A673 (cell line): ENCODE results near the gene PRG2. TPM values are rescaled to one million over a fixed set of nuclear protein-coding genes. Genes with fewer than 3 reads are reported as not detected.

Experiments
- BruUV-seq: library from RNA; stranded (reverse); fragments of 400-500 nt; replicated peaks from 2 replicates; lab custom pipeline; 2021; lab: Mats Ljungman, UMichigan
- CTCF ChIA-PET: fragments of 300-600 bp; sonication (Branson Sonifier 250); formaldehyde crosslinking; loops from one replicate; lab custom pipeline; 2022; ENCODE audit warnings: antibody characterized with exemption; lab: Charles Lee
- POLR2A ChIA-PET: fragments of 300-600 bp; sonication (Branson Sonifier 250); formaldehyde crosslinking; loops from one replicate; lab custom pipeline; 2022; ENCODE audit warnings: antibody characterized with exemption; ENCODE audit not compliant: low non-redundant PET; lab: Charles Lee
- DNase-seq: peaks from one replicate; pipeline ENCODE4 v3.0.0-alpha.2; 2015; ENCODE audit warnings: low spot score
- H3K27ac ChIP-seq: fragments of 200-600 bp; sonication (generic); 2 replicates; pipeline ENCODE4 v1.5.1; 2016; ENCODE audit warnings: mixed run types, low read depth, mild to moderate bottlenecking, mixed read lengths, antibody characterized with exemption, low read length; ENCODE audit not compliant: poor library complexity, severe bottlenecking
- H3K27me3 ChIP-seq: fragments of 200-600 bp; sonication (generic); replicated peaks from 2 replicates; pipeline ENCODE4 v1.6.1; 2017; ENCODE audit warnings: mixed run types, low read depth, mild to moderate bottlenecking, mixed read lengths, antibody characterized with exemption, low read length; ENCODE audit not compliant: insufficient read depth, poor library complexity
- H3K36me3 ChIP-seq: fragments of 200-600 bp; sonication (generic); 2 replicates; pipeline ENCODE4 v1.6.1; 2016; ENCODE audit warnings: mixed run types, mild to moderate bottlenecking, mixed read lengths, antibody characterized with exemption, low read length; ENCODE audit not compliant: insufficient read depth, poor library complexity, severe bottlenecking
- H3K4me1 ChIP-seq: fragments of 200-600 bp; sonication (generic); 2 replicates; pipeline ENCODE4 v1.6.1; 2017; ENCODE audit warnings: mixed run types, mild to moderate bottlenecking, mixed read lengths, antibody characterized with exemption, low read length; ENCODE audit not compliant: insufficient read depth, poor library complexity, severe bottlenecking
- H3K4me3 ChIP-seq: fragments of 200-600 bp; sonication (generic); 2 replicates; pipeline ENCODE4 v1.5.1; 2016; ENCODE audit warnings: low read depth, mixed run types, mild to moderate bottlenecking, mixed read lengths, low read length; ENCODE audit not compliant: poor library complexity, severe bottlenecking
- H3K9me3 ChIP-seq: fragments of 200-600 bp; sonication (generic); 2 replicates; pipeline ENCODE4 v1.6.1; 2016; ENCODE audit warnings: mixed run types, low read depth, mild to moderate bottlenecking, mixed read lengths, antibody characterized with exemption, low read length; ENCODE audit not compliant: poor library complexity, severe bottlenecking
- EZH2 ChIP-seq: fragments of 200-600 bp; sonication (generic); IDR thresholded peaks from 2 replicates; pipeline ENCODE4 v1.6.1; 2017; ENCODE audit warnings: borderline replicate concordance, low read depth, mild to moderate bottlenecking, mixed read lengths, antibody characterized with exemption, low read length; ENCODE audit not compliant: poor library complexity, severe bottlenecking
- intact Hi-C: fragments of 100-400 bp; cut with micrococcal nuclease; formaldehyde crosslinking; loops from one replicate; pipeline ENCODE4 v1.10.0; 2022; ENCODE audit not compliant: unreplicated experiment
- total RNA-seq: library from RNA; stranded (reverse); gene quantifications from 2 replicates; pipeline ENCODE4 v1.2.3, GENCODE V29; 2021
- TF ChIP-seq, protein P1 (sequence below): fragments of 300-800, 200-600 bp; sonication (generic); conservative IDR thresholded peaks from 2 replicates; pipeline ENCODE4 v1.5.1; 2017; ENCODE audit warnings: low read depth, mild to moderate bottlenecking, antibody characterized with exemption, low read length, moderate library complexity, mixed read lengths

Gene PRG2
- total RNA-seq, 1 experiment from 2014 or later: not detected

DNA sequence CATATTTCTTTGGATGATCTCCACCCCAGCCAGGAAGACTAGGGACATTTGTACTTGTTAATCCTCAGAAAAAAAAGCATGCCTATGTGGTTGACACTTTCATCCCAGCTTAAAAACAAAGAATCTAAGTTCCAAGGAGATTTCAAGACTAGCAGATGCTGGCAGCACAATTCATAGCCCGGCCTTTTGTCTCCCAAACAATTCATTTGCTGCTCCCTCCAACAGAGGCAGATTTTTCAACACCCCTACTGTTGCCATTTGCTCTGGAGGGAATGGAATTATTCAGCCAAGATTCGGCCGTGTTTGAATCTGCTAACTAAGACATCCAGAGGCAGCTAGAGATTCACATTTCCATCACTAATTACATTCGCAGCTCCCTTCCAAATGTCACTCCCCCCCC lies 37.0 kb downstream of the PRG2 start:
- H3K36me3 ChIP-seq: no peaks in the 10 kb centered on the region
- peaks cover 7% of the 10 kb centered on the region for H3K9me3 ChIP-seq
- DNase-seq: no peak
- no peaks in the 10 kb centered on the region for H3K27me3 ChIP-seq
- H3K4me1 ChIP-seq: no peaks in the 10 kb centered on the region
- intact Hi-C loops: no loop called here
- H3K4me3 ChIP-seq: no peak overlapping the region
- ChIA-PET CTCF (no interaction called here), POLR2A (no interaction called here)
- H3K27ac ChIP-seq: no peak overlapping the region
- TF ChIP-seq EZH2: no peak
- TF ChIP-seq, protein P1, sequence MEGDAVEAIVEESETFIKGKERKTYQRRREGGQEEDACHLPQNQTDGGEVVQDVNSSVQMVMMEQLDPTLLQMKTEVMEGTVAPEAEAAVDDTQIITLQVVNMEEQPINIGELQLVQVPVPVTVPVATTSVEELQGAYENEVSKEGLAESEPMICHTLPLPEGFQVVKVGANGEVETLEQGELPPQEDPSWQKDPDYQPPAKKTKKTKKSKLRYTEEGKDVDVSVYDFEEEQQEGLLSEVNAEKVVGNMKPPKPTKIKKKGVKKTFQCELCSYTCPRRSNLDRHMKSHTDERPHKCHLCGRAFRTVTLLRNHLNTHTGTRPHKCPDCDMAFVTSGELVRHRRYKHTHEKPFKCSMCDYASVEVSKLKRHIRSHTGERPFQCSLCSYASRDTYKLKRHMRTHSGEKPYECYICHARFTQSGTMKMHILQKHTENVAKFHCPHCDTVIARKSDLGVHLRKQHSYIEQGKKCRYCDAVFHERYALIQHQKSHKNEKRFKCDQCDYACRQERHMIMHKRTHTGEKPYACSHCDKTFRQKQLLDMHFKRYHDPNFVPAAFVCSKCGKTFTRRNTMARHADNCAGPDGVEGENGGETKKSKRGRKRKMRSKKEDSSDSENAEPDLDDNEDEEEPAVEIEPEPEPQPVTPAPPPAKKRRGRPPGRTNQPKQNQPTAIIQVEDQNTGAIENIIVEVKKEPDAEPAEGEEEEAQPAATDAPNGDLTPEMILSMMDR: no peak
- no TSS peak for BruUV-seq

DNA sequence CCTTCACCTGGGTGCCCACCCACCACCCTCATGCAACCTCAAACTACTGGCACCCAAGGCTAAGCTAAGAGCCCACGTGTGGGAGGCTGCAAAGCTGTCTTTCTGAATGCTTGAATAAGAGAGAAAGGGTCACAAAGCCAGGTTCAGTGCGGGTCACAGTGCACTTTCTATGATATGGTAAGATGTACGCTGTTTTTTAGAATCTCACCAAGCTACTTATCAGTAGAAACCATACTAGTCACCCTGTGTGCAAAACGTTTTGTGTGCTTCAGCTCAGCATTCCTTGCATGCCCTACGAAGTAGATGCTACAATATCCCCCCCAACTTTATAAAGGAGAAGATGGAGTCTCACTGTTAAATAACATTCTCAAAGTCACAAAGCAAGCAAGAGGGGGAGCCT lies 37.4 kb downstream of the PRG2 start:
- intact Hi-C loops: no loop called here
- CTCF ChIA-PET: no interaction called here
- no peak overlapping the region for H3K27ac ChIP-seq
- TF ChIP-seq, protein P1: no peak
- no peak for TF ChIP-seq EZH2
- no peak for DNase-seq
- POLR2A ChIA-PET: no interaction called here
- peaks cover 7% of the 10 kb centered on the region for H3K9me3 ChIP-seq
- no peaks in the 10 kb centered on the region for H3K36me3 ChIP-seq
- no peak overlapping the region for H3K4me3 ChIP-seq
- H3K27me3 ChIP-seq: no peaks in the 10 kb centered on the region
- no TSS peak for BruUV-seq
- no peaks in the 10 kb centered on the region for H3K4me1 ChIP-seq

DNA sequence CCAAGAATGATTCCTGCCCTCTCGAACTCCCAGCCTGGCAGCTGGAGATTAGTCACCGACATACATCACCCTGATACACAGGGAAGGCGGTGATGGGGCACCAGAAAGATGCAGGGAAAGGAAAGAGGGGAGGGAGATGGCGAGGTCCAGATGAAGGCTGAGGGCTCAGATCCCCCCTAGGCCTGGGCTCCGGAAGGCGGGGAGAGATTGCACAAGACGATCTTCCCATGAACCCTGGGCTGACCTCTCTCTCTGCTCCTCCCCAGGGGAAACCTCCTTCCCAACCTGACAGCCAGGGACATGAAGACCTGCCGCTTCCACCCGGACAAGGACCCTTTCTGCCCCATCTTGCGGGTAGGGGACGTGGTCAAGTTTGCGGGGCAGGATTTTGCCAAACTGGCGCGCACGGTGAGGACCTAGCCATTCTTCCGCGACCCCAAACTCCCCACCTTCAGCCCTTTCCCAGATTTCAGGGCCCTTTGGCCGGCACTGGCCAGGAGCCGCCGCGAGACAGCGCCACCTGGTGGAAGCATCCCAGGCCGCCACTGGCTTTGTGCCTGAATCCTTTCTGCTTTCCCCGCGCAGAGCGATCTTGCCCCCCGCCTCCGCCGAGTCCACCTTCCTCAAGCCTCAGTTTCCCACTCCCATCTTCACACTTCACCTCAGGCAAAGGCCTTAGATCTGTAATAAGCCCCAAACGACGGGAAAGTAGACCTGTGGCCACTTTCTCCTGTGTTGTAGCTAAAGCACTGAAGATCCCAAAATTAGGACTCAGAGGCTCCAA lies 40.8 kb downstream of the PRG2 start:
- H3K9me3 ChIP-seq: peaks cover 7% of the 10 kb centered on the region
- no peaks in the 10 kb centered on the region for H3K27me3 ChIP-seq
- H3K4me3 ChIP-seq: no peak overlapping the region
- POLR2A ChIA-PET: interaction anchor here (0.7 kb wide), 1 partner anchor 128 kb away, joined by 8 read pairs; no protein-coding TSS in a partner anchor
- DNase-seq: peak; percentile 60
- no peaks in the 10 kb centered on the region for H3K36me3 ChIP-seq
- CTCF ChIA-PET: interaction anchor here (0.6 to 0.7 kb wide), 6 partner anchors 11 to 500 kb away, joined by 3 to 8 read pairs (median 4); no protein-coding TSS in a partner anchor
- H3K27ac ChIP-seq: no peak overlapping the region
- TF ChIP-seq, protein P1: peak; percentile 98
- TF ChIP-seq EZH2: no peak
- intact Hi-C loops: loop anchor here (5.0 kb wide), 1 partner anchor 938 kb away; no protein-coding TSS in a partner anchor
- BruUV-seq: no TSS peak
- no peaks in the 10 kb centered on the region for H3K4me1 ChIP-seq
